Limb (tissue), 2 donors: ENCODE results near the gene PBX3.

ENCODE experiments used
- DNase-seq, 2 donors: peaks; one replicate each; pipeline ENCODE4 v3.0.0-alpha.2; 2016; ENCODE audit errors: extremely low spot score in 2 of 2

PBX3 gene

GRCh38 chr9:125946397-125946796 lies 199.2 kb downstream of the PBX3 start:
- no peak for DNase-seq

GRCh38 chr9:125948887-125949596 lies 201.9 kb downstream of the PBX3 start:
- DNase-seq: no peak

- no peak for DNase-seq
Measured at GRCh38 chr9:125949703-125950460, 202.7 kb downstream of the PBX3 start.

GRCh38 chr9:125950880-125951471 lies 203.8 kb downstream of the PBX3 start:
- no peak for DNase-seq

DNA sequence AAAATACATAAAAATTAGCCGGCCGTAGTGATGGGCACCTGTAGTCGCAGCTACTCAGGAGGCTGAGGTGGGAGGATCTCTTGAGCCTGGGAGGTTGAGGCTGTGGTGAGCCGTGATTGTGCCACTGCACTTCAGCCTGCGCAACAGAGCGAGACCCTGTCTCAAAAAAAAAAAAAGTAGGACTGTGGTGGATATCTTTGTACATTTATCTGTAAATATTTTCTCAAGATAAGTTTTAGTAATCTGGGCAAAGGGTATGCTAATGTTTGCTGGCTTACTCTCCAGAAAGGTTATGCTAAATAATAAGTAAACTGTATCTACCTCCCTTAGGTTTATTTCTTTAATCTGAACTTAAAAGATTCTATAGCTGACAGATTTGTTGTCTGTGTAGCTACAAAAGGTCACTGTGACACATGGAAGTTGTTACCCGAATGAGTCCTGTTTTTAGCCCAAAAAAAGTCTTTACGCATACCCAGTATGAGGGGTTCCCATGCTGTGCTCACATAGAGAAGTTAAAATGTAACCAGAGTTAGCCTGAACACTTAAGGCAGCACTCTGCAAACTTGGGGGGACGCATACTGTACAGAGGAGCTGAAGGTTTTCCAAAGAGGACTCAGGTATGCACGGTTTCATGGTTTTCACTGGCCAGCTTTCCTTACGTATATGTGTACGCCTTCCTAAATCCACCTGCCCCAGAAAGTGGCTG lies 206.3 kb downstream of the PBX3 start:
- DNase-seq: no peak

- no peak for DNase-seq
Measured at GRCh38 chr9:125956102-125956501, 208.9 kb downstream of the PBX3 start.

DNA sequence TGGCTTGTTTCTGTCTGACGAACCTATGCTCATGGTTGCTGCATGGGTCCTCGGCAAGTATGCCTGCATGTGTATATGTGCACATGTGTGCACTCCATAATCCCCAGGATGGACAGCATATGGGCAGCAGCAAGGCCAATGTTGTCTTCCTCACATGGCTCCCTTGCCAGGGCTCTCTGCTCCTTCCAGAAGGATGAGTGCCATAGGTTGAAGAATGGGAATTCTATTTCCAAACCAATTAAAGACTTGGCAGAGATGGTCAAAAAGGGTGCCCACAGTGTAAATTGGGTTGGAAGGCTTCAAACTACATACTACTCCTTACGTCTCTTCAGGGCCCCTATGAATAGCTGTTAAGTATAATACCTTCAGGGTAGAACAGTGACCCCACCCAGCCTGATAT lies 212.1 kb downstream of the PBX3 start:
- DNase-seq: no peak

DNA sequence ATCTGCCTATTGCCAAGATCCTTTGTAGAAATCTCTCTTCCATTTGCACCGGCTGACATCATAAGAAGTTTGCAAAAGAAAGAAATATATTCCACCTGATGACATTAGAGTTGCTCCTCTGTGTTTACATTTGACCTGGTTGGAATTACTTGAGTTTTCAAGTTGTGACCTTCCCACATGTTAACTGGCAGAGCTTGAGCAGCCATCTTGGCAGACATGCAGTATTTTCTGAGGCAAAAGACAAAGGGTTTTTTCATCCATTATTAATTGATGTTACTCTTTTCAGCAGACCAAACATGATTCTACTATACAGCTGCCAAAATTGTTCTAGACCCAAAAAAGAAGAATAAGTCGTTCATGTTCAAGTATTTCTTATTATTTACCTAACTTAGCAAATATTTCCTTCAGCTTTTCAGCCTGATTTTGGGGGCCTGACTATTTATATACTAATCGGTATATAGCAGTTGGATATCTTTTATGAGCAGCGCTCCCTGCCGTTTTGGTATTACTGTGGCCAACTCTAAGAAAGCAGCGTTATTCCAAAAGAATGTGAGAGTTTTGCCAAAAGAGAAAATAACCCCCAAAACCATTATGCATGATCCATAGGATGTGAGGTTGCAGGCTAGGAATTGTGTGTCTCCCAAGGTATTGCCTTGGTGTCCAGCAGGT lies 212.9 kb downstream of the PBX3 start:
- DNase-seq: peak in 1 of 2 donors; percentile 6

GRCh38 chr9:125960626-125961025 lies 213.5 kb downstream of the PBX3 start:
- peak in 1 of 2 donors; percentile 7 for DNase-seq

- DNase-seq: peak; percentile 43 to 52
Measured at GRCh38 chr9:125961072-125961471, 213.9 kb downstream of the PBX3 start.

DNA sequence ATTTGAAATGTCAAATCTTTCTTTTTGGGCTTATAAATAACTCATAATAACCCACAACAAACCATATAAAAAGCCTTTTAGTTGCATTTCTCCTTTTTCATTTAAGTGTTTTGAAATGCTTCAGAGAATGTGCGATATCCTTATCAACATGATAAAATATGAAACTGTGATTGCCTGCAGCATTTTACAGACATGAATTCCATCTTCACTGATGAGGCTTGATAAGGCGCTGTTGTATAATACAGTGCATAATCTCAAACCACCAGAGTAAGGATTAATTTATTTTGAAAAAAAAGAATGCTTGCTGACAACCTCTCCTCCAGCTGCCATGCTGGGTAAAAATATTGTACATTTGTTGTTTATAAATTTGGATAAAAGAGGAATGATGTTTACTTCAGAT lies 216.8 kb downstream of the PBX3 start:
- DNase-seq: no peak

DNA sequence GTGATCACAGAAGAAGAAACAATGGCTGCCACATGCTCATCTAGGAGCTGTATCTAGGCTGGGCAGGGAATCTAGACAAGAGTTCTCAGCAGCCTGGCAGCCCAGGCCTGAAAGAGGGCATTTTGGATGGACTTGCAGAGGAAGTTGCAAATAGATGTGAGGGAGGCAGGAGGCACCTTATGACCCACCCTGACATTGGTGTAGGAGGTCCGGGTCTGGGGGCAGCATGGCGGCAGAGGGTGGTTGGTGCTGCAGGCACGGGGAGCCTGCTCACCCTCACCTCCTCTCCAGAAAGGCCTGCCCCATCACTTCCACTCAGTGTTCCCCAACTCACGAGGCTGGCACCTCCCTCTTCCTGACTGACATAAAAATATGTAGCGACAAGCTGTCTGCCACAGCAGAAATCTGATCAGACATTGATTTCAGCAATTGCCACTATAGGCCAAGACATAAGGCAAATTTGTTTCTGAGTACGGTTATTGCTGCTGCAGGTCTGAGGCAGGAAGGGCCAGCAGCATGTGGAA lies 217.6 kb downstream of the PBX3 start:
- no peak for DNase-seq

GRCh38 chr9:125965477-125965876 lies 218.3 kb downstream of the PBX3 start:
- peak in 1 of 2 donors; percentile 3 for DNase-seq

DNA sequence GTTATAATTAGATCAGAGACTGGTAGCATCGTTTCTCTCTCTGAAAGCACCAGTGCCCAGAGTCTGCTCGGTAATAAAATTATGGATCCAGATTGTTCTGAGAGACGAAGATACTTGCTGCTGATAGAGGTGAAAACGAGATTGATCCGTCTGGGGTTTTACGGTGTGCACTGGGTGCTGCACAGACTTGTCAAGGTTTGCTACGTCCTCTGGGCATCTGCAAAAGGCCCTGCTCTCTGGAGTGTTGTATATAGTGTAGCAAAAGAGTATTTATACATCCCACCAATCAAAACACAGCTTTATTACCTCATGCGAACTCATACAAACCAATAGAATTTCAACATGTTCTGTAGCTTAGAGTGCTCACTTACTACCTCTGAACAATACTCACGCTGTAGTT lies 219.3 kb downstream of the PBX3 start:
- no peak for DNase-seq

DNA sequence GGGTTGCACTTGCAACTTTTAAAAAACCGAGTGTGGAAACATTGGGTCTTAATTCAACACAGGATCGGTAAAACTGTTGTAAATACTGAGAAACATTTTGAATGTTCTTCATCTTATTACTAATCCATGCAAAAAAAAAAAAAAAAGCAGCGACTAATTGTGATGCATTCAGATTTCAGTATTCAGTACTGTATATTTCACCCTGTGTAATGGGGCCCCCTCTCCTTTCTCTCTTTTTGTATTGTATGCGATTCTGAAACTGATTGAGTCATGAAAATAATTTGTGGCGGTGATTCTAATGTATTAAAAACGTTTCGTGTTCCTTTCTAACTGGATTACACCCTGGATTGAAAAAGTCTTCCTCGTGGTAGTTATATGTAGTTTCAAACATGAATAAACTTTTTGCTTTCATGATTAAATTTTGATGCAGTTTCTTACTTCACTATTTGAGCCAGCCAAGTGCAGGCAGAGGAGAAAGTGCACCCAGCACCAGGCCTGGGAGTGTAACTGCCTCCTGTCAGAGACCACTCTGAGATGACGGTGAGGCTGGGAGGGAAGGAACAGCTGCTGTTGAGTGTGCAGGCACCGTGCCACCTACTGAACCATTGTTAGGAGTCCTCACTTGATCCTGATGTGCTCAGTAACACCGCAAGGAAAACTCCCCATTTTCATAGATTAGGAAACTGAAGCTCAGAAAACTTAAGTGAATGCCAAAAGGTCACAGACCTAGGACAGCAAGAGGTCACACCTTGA lies 220.0 kb downstream of the PBX3 start:
- DNase-seq: no peak

DNA sequence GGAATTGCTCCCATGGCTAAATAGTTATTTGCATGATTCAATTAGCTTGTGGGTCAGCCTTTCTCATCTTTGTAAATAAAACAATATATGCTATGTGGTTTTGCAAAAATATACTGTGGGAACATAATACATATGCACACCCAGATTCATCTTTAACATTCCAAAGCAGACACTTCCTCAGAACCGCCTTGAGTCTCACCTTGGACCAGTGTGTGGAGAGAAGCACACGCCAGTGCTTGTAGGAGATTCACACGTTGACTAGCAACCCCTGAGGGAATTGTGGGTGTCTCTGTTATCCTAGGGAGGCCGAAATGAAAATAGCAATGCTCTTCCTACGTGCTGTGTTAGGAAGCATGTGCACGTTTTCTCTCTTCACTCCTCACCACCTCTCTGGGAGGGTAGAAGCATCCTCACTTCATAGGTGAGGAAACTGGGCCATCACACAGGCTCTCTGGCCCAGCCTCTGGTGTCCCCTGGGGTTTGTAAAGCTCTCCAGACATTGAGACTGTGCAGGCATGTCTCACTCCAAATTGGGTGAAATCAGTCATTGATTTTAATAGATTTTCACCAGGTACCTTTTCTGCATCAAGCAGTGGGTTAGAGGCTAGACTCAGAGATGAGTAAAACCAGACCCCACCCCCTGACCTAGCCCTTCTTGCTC lies 221.7 kb downstream of the PBX3 start:
- DNase-seq: no peak

DNA sequence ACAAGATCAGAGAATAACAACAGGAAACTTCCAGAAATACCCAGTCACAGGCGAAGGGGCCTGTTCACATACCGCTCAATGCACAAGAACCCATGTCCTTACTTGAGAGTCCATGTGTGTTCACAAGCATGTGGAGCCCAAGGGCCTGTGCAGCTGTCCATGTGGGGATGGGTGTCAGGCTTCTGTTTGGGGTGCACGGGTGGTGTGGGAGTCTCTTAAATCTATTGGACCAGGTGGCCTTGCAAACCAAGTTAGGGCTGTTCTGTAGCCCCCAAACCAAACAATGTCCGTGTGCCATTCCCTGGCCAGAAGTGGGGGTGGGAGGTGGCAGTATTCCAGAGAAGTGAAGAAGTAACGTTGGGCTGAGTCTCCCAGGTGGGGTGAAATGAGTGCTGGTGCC lies 222.3 kb downstream of the PBX3 start:
- no peak for DNase-seq

- DNase-seq: no peak
Measured at GRCh38 chr9:125969868-125970267, 222.7 kb downstream of the PBX3 start.

DNA sequence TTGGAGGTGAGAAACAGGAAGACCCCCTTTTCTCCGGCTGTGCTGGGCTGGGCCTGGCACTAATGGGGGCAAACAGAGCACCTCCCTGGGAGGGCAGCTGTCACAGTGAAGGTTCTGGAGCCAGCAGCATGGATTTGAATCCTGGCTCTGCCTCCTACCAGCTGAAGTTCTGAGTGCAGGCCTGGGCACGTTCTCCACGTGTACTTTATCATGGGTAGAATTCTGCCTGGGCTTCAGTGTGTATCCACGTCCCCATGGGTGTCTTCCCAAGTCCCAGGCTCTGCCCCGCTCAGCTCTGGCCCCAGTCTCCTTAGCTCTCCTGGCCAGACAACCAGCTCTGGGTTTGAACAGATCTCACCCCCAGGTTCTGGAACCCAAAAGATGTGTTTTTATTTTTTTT lies 223.2 kb downstream of the PBX3 start:
- no peak for DNase-seq

DNA sequence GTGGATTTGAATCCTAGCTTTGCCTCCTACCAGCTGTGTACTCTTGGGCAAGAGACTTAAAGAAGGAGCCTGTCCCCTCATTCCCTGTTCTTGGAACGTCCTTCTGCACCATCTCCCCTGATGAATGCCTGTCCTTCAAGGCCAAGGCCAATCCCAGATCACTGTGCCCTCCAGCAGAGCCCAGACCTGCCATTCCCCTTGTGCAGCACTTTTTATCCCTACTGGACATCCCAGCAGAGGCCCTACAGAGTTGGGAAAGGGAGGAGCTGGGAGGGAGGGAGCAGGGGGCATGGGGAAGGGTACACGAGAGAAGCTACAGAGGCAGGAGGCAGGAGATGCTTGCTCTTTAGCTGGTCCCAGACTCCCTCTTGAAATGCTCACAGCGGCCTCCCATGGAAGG lies 223.9 kb downstream of the PBX3 start:
- DNase-seq: no peak
